Measurements from ENCODE around the gene IREB2.
"Not testable (repeated sequence)": the region's sequence is repeated elsewhere in the genome, so short reads cannot be mapped to it uniquely, and the experiment has no call there.

IREB2 gene

GRCh38 chr15:78434711-78435110 lies 3.3 kb upstream of the IREB2 start:
- not testable (repeated sequence) for DNase-seq

GRCh38 chr15:78437107-78437761 lies 782 bp upstream of the IREB2 start:
- DNase-seq, result no peak

GRCh38 chr15:78438619-78439285 lies 736 bp downstream of the IREB2 start:
- DNase-seq, result no peak

- DNase-seq, result no peak
Measured at GRCh38 chr15:78440375-78441373, 2.7 kb downstream of the IREB2 start.

GRCh38 chr15:78444255-78444654 lies 6.2 kb downstream of the IREB2 start:
- no peak for DNase-seq

- no peak for DNase-seq
Measured at GRCh38 chr15:78445875-78446274, 7.9 kb downstream of the IREB2 start.

GRCh38 chr15:78446551-78446950 lies 8.5 kb downstream of the IREB2 start:
- no peak for DNase-seq

- no peak for DNase-seq
Measured at GRCh38 chr15:78448441-78449219, 10.6 kb downstream of the IREB2 start.

- DNase-seq, result no peak
Measured at GRCh38 chr15:78449220-78449999, 11.4 kb downstream of the IREB2 start.

GRCh38 chr15:78450285-78450858 lies 12.4 kb downstream of the IREB2 start:
- no peak for DNase-seq

GRCh38 chr15:78452485-78452884 lies 14.5 kb downstream of the IREB2 start:
- no peak for DNase-seq

- no peak for DNase-seq
Measured at GRCh38 chr15:78453447-78453846, 15.4 kb downstream of the IREB2 start.

GRCh38 chr15:78454992-78455391 lies 17.0 kb downstream of the IREB2 start:
- DNase-seq, result no peak

GRCh38 chr15:78455749-78456148 lies 17.7 kb downstream of the IREB2 start:
- DNase-seq, result no peak

- no peak for DNase-seq
Measured at GRCh38 chr15:78456426-78456825, 18.4 kb downstream of the IREB2 start.

GRCh38 chr15:78457101-78457500 lies 19.1 kb downstream of the IREB2 start:
- no peak for DNase-seq

- DNase-seq, result no peak
Measured at GRCh38 chr15:78460737-78461136, 22.7 kb downstream of the IREB2 start.

GRCh38 chr15:78461171-78461888 lies 23.3 kb downstream of the IREB2 start:
- DNase-seq, result no peak

GRCh38 chr15:78469031-78469430 lies 31.0 kb downstream of the IREB2 start:
- no peak for DNase-seq

- DNase-seq, result no peak
Measured at GRCh38 chr15:78477295-78477694, 39.3 kb downstream of the IREB2 start.

GRCh38 chr15:78479650-78480049 lies 41.6 kb downstream of the IREB2 start:
- no peak for DNase-seq

Data from NCI-H510A (cell line).